Right ventricle myocardium superior (tissue), 1 donor: ENCODE measurements around the gene CHCHD10. TPM values are rescaled to one million over a fixed set of nuclear protein-coding genes. Genes with fewer than 3 reads are reported as not detected.
"Not testable (repeated sequence)": the region's sequence is repeated elsewhere in the genome, so short reads cannot be mapped to it uniquely, and the experiment has no call there.

Source experiments
- ATAC-seq: fragments of 200-7000 bp; cut with Tn5 transposase; one replicate; pipeline ENCODE4 v1.9.1; 2020; ENCODE audit warnings: mild to moderate bottlenecking; ENCODE audit not compliant: poor library complexity
- DNase-seq: peaks from one replicate; pipeline ENCODE4 v3.0.0-alpha.2; 2020
- intact Hi-C: fragments of 100-400 bp; cut with DNase I; formaldehyde crosslinking; loops from one replicate; pipeline ENCODE4 v1.11.2; 2022
- total RNA-seq: library from RNA; stranded (reverse); fragmentation: NEBNext Ultra II Directional; extraction: Animal tissue kit (Norgen Biotek cat#: 25700); gene quantifications from one replicate; pipeline ENCODE4 v1.2.1, GENCODE V29; 2021
- donor health status: DM: no; HTN: yes; CAD: no; lungs with severe emphysema.

CHCHD10 gene
- total RNA-seq, 1 donor from 2014 or later: 1,600 TPM

DNA sequence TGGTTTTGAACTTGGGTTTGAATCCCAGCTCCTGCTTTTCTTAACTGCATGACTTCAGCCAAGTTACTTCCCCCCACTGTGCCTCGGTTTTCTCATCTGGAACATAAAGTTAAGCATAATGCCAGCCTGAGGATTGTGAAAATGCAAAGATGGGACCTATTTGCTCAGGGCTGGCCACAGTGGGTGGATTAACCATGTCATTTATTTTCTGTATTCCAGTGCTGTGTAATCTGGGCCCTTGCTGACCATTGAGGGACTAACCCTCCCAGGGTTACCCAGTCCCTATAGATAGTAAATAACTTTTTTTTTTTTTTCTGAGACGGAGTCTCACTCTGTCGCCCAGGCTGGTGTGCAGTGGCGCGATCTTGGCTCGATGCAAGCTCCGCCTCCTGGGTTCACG lies 12.1 kb downstream of the CHCHD10 start:
- intact Hi-C loops: no loop called here
- DNase-seq (no peak), ATAC-seq (no peak)

DNA sequence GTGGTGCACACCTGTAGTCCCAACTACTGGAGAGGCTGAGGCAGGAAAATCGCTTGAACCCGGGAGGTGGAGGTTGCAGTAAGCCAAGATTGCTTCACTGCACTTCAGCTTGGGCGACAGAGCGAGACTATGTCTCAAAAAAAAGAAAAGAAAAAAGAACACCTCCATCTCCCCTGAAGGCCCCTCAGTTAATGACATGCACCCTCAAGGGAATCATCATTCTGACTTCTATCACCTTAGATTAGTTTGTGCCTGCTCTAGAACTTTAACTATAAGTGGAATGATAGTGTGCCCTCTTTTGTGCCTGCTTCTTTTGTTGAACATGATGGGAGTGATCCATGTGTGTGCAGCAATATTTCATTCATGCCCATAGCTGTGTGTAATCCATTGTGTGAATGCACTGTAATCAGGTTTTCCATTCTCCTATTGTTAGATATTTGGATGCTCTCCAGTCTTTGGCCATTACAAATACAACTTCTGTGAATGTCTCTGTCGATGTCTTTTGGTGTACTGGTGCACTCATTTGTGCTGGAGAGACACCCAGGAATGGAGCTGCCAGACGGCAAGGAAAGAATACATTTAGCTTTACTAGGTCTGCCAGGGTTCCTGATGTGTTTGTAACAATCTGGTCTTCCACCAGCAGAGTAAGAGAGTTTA lies 12.7 kb downstream of the CHCHD10 start:
- intact Hi-C loops: no loop called here
- no peak for DNase-seq
- ATAC-seq: no peak

GRCh38 chr22:23754220-23754919 lies 13.4 kb downstream of the CHCHD10 start, which contains the start of gene VPREB3:
Gene VPREB3 (minus strand): TSS chr22:23754425. CDS start chr22:23754363, 62 bp downstream.
- intact Hi-C loops: no loop called here
- DNase-seq (no peak), ATAC-seq (no peak)

GRCh38 chr22:23753385-23753784 lies 14.4 kb downstream of the CHCHD10 start:
- ATAC-seq: no peak
- intact Hi-C loops: no loop called here
- DNase-seq: no peak

- intact Hi-C loops: no loop called here
- DNase-seq (no peak), ATAC-seq (no peak)
These were observed 15.0 kb downstream of the CHCHD10 start for GRCh38 chr22:23752750-23753149.

DNA sequence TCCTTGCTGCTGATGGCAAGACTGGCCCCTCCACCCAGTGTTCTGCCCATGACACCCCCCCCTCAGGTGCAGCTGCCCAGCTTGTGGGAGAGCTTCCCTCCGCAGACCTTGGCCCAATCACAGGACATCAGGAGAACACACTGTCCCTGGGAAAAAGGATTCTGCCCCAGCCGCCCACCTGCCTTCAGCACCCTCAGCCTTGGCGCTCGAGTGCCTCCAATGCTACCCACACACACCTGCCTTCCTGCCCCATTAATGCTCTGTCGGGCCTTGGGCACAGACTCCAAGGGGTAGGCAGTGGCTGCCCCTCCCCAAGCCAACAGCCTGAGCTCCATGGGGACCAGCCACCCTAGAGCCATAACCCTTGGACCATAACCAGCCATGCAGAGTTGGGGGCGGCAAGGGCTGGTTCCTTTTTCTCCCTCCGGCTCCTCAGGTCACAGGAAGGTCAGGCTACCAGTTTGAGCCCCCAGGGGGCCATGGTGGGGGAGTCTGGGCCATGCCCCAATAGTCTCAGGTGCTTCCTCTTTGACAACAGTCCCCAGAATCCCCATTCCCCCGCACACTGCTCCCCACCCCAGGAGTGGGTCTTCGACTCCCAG lies 15.6 kb downstream of the CHCHD10 start:
- intact Hi-C loops: no loop called here
- no peak for ATAC-seq
- DNase-seq: no peak

DNA sequence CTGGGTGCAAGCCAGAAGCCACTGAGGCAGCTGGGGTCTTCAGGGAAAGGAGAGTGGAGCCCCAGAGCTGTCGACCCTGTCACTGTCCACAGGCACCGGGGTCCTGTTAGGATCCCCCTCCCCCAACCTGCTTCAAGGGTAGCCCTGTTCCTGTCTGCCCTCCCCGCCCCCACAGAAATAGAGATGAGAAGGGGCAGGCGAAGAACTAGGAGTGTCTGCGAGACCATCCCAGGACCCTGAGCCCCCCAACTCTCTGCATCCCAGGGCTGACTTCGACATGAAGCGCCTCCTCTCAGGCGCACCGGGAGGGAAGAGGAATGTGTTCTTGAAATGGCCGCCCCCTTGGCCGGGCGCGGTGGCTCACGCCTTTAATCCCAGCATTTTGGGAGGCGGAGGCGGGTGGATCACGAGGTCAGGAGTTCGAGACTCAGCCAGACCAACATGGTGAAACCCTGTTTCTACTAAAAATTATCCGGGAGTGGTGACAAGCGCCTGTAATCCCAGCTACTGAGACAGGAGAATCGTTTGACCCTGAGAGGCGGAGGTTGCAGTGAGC lies 16.3 kb downstream of the CHCHD10 start:
- ATAC-seq: peak; percentile 41
- no peak for DNase-seq
- intact Hi-C loops: no loop called here

DNA sequence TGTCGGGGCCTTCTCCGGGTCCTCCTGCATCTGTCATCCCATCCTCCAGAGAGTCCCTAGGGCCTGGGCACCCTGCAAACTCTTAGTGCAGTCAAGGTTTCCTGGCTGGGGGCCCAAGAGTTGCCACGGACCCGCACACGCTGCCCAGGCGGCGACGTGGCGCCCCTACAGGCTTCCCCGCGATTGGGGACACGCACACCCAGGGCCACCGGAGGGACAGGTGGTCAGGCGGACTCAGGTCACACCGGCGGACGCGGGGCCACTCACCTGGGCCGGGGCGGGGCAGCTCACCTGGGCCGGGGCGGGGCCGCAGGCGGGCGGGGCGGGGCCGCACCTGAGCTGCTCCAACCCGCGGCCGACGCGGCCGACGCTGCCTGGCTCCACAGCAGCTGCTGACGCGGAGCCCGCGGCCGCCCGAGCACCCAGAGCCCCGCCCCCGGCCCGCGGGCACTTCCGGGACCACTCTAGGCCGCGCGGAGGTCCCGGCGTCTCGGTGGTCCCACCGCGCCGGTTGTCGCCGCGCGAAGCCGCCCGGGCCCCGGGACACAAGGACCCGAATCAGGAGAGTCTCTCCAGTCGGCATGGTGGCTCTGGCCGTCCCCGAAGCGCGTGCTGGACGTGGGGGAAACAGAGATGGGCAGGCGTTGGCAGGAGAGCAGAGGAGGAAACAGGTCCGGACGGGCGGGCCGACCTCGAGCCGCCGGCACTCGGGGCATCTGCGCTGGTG lies 16.9 kb downstream of the CHCHD10 start, which contains the start of gene ZNF70:
TSS of gene ZNF70 (minus strand) at position 399 of the 727 bp plus-strand sequence. CDS start 5,972 bp downstream, outside the sequence.
- intact Hi-C loops: no loop called here
- ATAC-seq (peak; percentile 97), DNase-seq (peak; percentile 93)

DNA sequence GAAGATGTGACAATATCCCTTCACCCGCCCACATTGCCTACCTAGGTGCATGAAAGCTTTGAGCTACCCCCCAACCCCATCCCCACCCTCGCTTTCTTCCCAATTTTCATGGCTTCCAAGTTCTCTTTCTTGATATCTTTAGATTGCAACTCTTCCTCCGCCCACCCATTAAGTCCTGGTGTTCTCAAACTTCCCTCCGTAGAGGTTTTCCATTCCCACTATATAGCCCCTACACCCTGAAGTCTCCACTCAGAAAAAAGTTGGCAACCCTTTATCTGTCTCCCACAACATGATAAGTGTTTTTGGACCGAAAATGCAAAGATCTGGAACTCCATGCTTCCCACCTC lies 17.4 kb downstream of the CHCHD10 start:
- DNase-seq: no peak
- intact Hi-C loops: no loop called here
- no peak for ATAC-seq

DNA sequence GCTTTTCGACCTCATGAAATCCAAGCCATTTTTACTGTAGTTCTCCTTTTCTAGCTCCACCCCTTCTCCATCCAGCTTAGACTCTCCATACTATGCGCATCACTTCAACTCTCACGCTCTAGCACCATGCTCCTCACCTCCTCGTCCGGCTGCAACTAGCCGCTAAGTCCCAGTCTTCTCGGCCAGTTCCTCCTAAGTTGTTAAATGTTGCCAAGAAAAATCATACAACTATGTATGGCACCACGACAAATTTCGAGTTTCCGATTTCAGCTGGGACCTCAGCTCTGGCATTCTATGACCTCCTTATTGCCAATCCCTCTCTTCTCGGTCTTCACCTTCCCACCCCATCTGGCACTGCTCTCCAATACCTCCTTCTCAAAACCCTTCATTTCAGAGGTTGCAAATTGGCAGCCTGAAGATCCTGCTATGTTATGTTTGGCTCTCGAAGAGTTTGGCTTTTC lies 17.9 kb downstream of the CHCHD10 start:
- DNase-seq (no peak), ATAC-seq (no peak)
- intact Hi-C loops: no loop called here

- DNase-seq: no peak
- intact Hi-C loops: no loop called here
- ATAC-seq: no peak
These were observed 22.0 kb downstream of the CHCHD10 start for GRCh38 chr22:23745791-23746190.

DNA sequence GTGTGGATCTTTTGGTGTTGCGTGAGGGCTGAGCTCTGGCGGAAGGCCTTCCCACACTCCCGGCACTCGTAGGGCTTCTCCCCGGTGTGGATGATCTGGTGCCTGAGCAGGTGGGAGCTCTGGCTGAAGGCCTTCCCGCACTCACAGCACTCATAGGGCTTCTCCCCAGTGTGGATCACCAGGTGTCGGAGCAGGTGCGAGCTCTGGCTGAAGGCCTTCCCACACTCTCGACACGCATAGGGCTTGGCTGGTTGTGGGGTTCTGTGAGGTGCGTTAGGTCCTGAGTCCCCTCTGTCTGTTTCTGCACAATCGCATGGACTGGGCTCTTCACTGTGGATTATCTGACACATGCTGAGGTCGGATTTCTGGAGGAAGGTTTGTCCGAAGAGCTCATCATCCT lies 23.3 kb downstream of the CHCHD10 start:
- intact Hi-C loops: no loop called here
- ATAC-seq: no peak
- DNase-seq: no peak

GRCh38 chr22:23744001-23744400 lies 23.8 kb downstream of the CHCHD10 start:
- intact Hi-C loops: no loop called here

DNA sequence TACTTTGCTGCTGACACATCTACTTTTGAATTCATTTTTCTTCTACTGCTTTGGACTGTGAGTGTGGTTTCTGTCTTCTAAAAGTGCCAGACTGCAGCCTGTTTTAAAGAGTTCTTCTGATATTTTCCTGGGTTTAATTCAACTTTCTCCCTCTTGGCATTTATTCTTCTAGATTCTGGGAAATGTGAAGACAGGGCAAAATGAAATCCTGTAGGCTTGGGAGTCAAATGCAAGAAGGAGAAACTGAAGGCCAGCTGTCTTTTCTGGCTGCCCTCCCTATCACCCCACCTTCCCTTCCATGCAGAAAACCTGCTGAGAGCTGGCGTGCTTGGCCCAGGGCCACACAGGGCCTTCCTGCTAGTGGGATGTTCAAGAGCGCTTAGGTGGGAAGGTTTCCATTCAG lies 24.5 kb downstream of the CHCHD10 start:
- intact Hi-C loops: no loop called here
- DNase-seq: peak; percentile 75
- ATAC-seq: peak; percentile 31

More at GRCh38 chr22:23744001-23744400, 23.8 kb downstream of the CHCHD10 start:
- ATAC-seq (no peak), DNase-seq (no peak)

GRCh38 chr22:23742505-23743264 lies 25.1 kb downstream of the CHCHD10 start:
- intact Hi-C loops: no loop called here
- DNase-seq (peak; percentile 70), ATAC-seq (peak; percentile 91)

DNA sequence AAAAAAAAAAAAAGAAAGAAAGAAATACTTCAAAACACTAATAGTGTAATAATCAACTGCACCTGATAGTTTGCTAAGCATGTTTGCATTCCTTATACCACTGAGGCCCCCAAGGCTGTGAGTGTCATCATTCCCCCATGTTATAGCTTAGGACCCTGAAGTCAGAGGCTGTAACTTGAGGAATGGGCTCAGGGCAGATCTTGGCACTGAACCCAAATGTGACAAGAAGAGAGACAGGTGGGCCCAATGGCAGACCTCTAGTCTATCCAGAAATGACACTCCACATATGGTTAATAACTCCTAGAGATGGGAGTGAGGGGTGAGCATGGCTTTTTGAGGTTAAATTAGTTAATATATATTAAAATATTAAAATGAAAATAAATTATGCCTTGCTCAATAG lies 30.1 kb downstream of the CHCHD10 start:
- ATAC-seq: no peak
- intact Hi-C loops: no loop called here
- DNase-seq: no peak

GRCh38 chr22:23728108-23728507 lies 39.7 kb downstream of the CHCHD10 start:
- intact Hi-C loops, ATAC-seq, DNase-seq: not testable (repeated sequence)

DNA sequence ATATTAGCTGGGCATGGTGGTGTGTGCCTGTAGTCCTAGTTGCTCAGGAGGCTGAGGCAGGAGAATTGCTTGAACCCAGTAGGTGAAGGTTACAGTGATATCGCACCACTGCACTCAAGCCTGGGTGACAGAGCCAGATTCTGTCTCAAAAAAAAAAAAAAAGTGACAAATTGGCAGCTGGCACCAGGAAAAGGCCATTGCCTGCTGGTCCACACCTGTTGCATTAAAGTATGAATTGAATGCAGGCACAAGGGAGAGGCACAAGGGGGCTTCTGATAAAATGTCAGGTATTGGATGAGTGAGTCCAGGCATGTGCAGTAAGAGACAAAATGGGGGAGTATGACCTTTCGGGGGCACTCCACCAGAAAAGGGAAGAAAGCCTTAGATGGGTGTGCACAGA lies 45.0 kb downstream of the CHCHD10 start:
- ATAC-seq (no peak), DNase-seq (no peak)
- intact Hi-C loops: no loop called here
